NCI-H446 (cell line): ENCODE results near the gene PLBD2.
A peak's percentile ranks its signal among the peaks of the same experiment; 100 is the strongest.

Source experiments
- DNase-seq, 2 experiments: peaks; one replicate each; lab custom pipeline; 2025; lab: John Stamatoyannopoulos, UW

The PLBD2 gene

GRCh38 chr12:113418213-113418879 is 60.0 kb downstream of the PLBD2 start:
- no peak for DNase-seq

GRCh38 chr12:113420996-113421595 is 62.7 kb downstream of the PLBD2 start:
- DNase-seq = no peak

DNA sequence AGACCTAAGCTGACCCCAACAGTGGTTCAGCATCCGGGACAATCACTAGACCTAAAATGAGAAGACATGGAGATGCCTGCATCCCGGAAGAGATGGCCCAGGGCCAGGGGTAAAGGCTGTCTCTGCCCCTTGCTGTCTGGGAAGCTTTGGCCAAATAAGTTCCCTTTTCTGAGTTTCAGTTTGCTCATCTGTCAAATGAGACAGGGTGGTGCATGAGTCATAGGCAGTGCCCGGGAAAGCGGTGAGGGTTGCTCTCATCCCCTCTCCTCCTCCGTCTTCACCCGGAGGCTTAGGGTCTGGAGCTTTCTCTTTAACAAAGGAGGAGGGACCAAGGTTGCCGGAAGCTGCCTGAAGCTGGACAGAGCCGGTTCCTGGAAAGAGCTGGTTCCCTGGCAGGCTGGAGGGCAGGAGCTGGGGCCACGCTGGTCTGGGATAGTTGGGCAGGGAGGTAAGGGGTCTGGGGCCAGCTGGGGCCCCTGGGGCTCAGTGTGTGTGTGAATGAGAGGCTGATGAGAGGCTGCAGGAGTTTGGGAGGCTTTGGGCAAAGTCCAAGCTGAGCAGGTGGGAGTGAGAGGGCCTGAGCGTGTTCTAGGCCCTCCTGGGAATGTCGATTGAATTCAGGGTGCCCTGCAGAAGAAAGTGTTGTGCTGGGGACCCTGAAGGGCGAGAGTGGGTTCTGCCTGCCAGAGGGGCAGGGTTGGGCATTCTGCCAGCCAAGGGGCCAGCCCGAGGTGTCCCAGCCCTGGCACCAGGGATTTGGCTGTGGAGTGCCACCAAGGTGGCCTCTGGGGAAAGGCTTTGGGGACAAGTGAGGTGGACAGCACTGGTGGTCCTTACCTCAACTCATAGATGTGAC is 63.9 kb downstream of the PLBD2 start, which contains the start of gene SDSL:
Gene SDSL (plus strand): TSS at position 351 of the 856 bp plus-strand sequence. CDS start 5,603 bp downstream, outside the sequence.
- peak; percentile 10 to 82 for DNase-seq

- no peak for DNase-seq
Measured at GRCh38 chr12:113422886-113423669, 64.7 kb downstream of the PLBD2 start.

DNA sequence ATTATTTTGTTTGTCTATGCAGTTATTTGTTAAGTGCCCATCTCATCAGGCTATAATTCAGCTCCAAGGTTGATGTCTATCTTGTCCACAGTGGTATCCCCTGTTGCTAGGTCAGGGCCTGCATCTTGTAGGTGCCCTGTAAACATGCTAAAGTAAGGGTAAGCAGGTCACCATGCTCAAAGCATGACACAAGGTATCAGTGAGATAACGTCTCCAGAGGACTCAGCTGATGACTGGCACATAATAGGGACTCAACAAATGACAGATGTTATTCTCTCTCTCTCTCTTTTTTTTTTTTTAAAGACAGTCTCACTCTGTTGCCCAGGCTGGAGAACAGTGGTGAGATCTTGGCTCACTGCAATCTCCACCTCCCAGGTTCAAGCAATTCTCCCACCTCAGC is 66.1 kb downstream of the PLBD2 start:
- no peak for DNase-seq

- peak; percentile 17 to 40 for DNase-seq
Measured at GRCh38 chr12:113424915-113425823, 66.8 kb downstream of the PLBD2 start.

DNA sequence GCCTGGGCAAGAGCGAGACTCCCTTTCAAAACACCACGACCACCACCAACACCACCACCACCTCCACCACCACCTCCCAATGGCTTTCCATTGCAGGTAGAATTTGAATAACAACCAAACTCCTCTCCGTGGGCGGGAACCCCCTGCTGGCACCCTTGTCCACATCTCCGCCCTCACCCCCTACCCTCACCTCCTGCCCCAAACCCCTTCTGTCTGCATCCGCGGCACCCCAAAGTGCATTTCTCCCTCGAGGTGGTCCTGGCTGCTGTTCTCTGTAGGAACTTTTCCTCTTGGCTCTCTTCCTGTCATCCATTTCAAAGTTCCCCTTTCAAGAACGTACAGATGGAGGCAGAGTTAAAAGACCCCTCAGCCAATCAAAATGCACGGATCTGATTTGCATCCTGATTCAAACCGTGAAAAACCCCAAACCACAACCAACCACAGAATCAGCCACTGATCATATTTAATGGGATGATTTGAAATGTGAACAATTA is 67.6 kb downstream of the PLBD2 start:
- DNase-seq = no peak

DNA sequence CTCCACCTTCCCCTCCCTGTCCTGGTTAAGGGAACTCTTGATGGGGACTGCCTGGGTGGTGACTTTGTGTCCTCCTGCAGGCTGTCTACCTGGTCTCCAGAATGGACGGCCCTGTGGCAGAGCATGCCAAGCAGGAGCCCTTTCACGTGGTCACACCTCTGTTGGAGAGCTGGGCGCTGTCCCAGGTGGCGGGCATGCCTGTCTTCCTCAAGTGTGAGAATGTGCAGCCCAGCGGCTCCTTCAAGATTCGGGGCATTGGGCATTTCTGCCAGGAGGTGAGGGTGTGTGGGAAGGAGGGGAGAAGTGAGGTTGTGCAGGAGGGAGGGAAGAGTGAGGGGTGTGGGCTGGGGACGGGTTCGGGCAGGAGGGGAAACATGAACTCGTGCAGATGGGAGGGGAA is 69.5 kb downstream of the PLBD2 start:
- no peak for DNase-seq

GRCh38 chr12:113428482-113428881 is 70.1 kb downstream of the PLBD2 start:
- DNase-seq = no peak

- no peak for DNase-seq
Measured at GRCh38 chr12:113432986-113433385, 74.6 kb downstream of the PLBD2 start.

GRCh38 chr12:113435367-113435766 is 77.0 kb downstream of the PLBD2 start:
- DNase-seq = no peak

DNA sequence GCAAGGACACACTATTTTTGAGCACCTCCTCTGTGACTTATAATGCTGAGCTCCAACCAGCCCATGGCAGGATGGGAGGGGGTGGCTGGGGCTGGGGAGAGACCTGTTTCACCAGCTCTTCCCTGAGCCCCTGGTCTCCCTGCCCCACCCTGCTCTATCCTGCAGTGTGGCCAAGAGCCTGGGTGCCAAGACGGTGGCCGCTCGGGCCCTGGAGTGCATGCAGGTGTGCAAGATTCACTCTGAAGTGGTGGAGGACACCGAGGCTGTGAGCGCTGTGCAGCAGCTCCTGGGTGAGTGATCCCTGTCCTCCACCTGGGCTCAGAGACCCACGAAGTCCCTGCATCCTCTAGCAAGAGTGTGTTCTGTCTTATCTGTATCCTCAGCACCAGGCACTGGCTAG is 78.2 kb downstream of the PLBD2 start:
- DNase-seq = no peak

DNA sequence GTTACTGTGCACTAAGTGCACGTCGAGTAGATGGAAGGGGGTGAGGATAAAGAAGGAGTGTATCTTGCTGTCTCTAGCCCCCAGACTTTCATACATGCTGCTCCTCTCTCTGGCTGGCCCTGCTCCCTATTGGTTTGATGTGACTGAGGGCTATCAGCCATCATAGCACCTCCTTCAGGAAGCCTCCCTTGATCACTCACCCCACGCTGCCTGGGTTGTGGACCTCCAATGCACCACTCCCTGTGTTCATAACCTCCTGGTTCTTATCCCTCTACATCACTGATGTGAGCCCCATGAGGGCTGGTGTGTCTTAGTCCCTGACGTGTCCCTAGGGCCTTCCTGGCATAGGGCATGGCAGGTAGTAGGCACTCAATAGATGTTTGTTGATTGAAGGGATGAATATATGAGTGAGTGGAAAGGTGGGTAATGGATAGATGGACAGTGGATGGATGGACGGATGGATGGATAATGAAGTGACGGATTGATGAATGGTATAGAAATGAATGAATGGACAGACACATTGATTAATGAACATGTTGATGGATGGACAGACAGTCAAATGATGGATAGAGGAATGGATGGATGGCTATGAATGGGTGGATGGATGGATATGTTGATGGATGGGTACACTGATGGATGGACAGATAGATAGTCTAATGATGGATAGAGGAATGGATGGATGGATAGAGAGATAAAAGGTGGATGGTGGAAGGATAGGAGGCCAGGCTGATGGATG is 78.8 kb downstream of the PLBD2 start:
- no peak for DNase-seq

GRCh38 chr12:113437729-113438100 is 79.3 kb downstream of the PLBD2 start:
- DNase-seq = no peak

- no peak for DNase-seq
Measured at GRCh38 chr12:113438523-113439300, 80.3 kb downstream of the PLBD2 start.

GRCh38 chr12:113439301-113439597 is 80.9 kb downstream of the PLBD2 start:
- no peak for DNase-seq

GRCh38 chr12:113439606-113440030 is 81.2 kb downstream of the PLBD2 start:
- DNase-seq = peak; percentile 3 to 58

- DNase-seq = no peak
Measured at GRCh38 chr12:113440336-113440735, 81.9 kb downstream of the PLBD2 start.
